Esophagus squamous epithelium (tissue), 5 donors: ENCODE data around the gene DLG2. TPM values are rescaled to one million over a fixed set of nuclear protein-coding genes. Genes with fewer than 3 reads are reported as not detected.

ENCODE experiments used
- DNase-seq: peaks from one replicate; lab custom pipeline; 2025; lab: John Stamatoyannopoulos, UW
- H3K27ac ChIP-seq, 4 donors: fragments of 200-600 bp; sonication (generic); one replicate each; pipeline ENCODE4 v1.5.1; 2016 to 2019; ENCODE audit warnings: mild to moderate bottlenecking in 1 of 4
- H3K27me3 ChIP-seq, 4 donors: fragments of 200-600 bp; sonication (generic); 1 replicate in 3 of 4; 2 replicates in 1 of 4; pipeline versions ENCODE4 v1.5.1 to v1.6.0; 2017 to 2021; ENCODE audit warnings: antibody characterized with exemption in 1 of 4
- H3K36me3 ChIP-seq, 3 donors: fragments of 200-600 bp; sonication (generic); one replicate each; pipeline ENCODE4 v1.5.1; 2016 to 2019
- H3K4me1 ChIP-seq, 3 donors: fragments of 200-600 bp; sonication (generic); one replicate each; pipeline ENCODE4 v1.5.1; 2017 to 2019
- H3K4me3 ChIP-seq, 4 donors: fragments of 200-600 bp; sonication (generic); 1 replicate in 3 of 4; 2 replicates in 1 of 4; pipeline ENCODE4 v1.5.1; 2016 to 2019; ENCODE audit warnings: mild to moderate bottlenecking in 2 of 4, moderate library complexity in 1 of 4
- H3K9me3 ChIP-seq, 3 donors: fragments of 200-600 bp; sonication (generic); one replicate each; pipeline ENCODE4 v1.5.1; 2016 to 2019
- CTCF ChIP-seq, 6 experiments: fragments of 450-650 bp in 4 of 6; fragments of 200-600 bp in 2 of 6; sonication (generic) in 2 of 6; IDR thresholded peaks; one replicate each; pipeline ENCODE4 v1.5.1; 2016 to 2019; ENCODE audit warnings: antibody characterized with exemption in 6 of 6, mild to moderate bottlenecking in 4 of 6, moderate library complexity in 4 of 6
- POLR2A ChIP-seq, 4 donors: fragments of 450-650 bp; IDR thresholded peaks; one replicate each; pipeline ENCODE4 v1.6.1; 2017; ENCODE audit warnings: antibody characterized with exemption in 4 of 4, mild to moderate bottlenecking in 4 of 4, moderate library complexity in 3 of 4
- WGBS, 2 donors: methylation state at CpG; one replicate each; pipeline ENCODE4 v1.1.5; 2018; 5-methylcytosine and 5-hydroxymethylcytosine counted together
- intact Hi-C: fragments of 100-400 bp; cut with DNase I; formaldehyde crosslinking; loops from one replicate; pipeline ENCODE4 v1.15.0; 2022
- total RNA-seq, 4 donors: library from RNA; depleted of rRNA; stranded (reverse); fragments of >200 nt; gene quantifications; one replicate each; pipeline ENCODE4 v1.1.0, GENCODE V29; 2016
- donor health status: DM: yes; HTN: yes; CAD: no.

The DLG2 gene
- total RNA-seq, 4 donors from 2014 or later, result 2.9 to 27.7 (median 12.6) TPM

- Histone ChIP-seq H3K27ac (no peak overlapping the region), H3K9me3 (no peaks in the 10 kb centered on the region), H3K4me1 (no peaks in the 10 kb centered on the region), H3K36me3 (no peaks in the 10 kb centered on the region), H3K4me3 (no peak overlapping the region), H3K27me3 (no peaks in the 10 kb centered on the region)
- intact Hi-C loops, result no loop called here
- TF ChIP-seq CTCF (IDR thresholded peaks at IDR 0.05), result no peak
- no peak for TF ChIP-seq POLR2A (IDR thresholded peaks at IDR 0.05)
- DNase-seq, result no peak
- WGBS, 2 donors, result 37 to 42% methylated on average over 3 of the region's 3 CpGs
These were observed 814.6 kb downstream of the DLG2 start for GRCh38 chr11:84812471-84812969.

GRCh38 chr11:84806354-84806753 lies 820.8 kb downstream of the DLG2 start:
- DNase-seq, result no peak
- WGBS, 2 donors, result 70 to 83% methylated on average over 2 of the region's 2 CpGs
- TF ChIP-seq POLR2A (IDR thresholded peaks at IDR 0.05) (no peak), CTCF (IDR thresholded peaks at IDR 0.05) (no peak)
- intact Hi-C loops, result no loop called here
- Histone ChIP-seq H3K9me3 (peaks cover 0 to 19% (median 8%) of the 10 kb centered on the region in 3 donors), H3K27ac (no peak overlapping the region), H3K36me3 (no peaks in the 10 kb centered on the region), H3K4me3 (no peak overlapping the region), H3K4me1 (no peaks in the 10 kb centered on the region), H3K27me3 (no peaks in the 10 kb centered on the region)

- Histone ChIP-seq H3K9me3 (peaks cover 0 to 19% (median 8%) of the 10 kb centered on the region in 3 donors), H3K4me1 (no peaks in the 10 kb centered on the region), H3K27me3 (no peaks in the 10 kb centered on the region), H3K4me3 (no peak overlapping the region), H3K36me3 (no peaks in the 10 kb centered on the region), H3K27ac (no peak overlapping the region)
- intact Hi-C loops, result no loop called here
- no peak for DNase-seq
- WGBS, 2 donors, result 15 to 21% methylated on average over 1 of the region's 1 CpG
- no peak for TF ChIP-seq CTCF (IDR thresholded peaks at IDR 0.05)
- no peak for TF ChIP-seq POLR2A (IDR thresholded peaks at IDR 0.05)
These were observed 823.1 kb downstream of the DLG2 start for GRCh38 chr11:84804041-84804440.

GRCh38 chr11:84800755-84801346 lies 826.3 kb downstream of the DLG2 start:
- no peaks in the 10 kb centered on the region for H3K36me3 ChIP-seq
- H3K4me3 ChIP-seq, result no peak overlapping the region
- H3K9me3 ChIP-seq, result peaks cover 0 to 8% (median 1%) of the 10 kb centered on the region in 3 donors
- no peak for DNase-seq
- no peak overlapping the region for H3K27ac ChIP-seq
- TF ChIP-seq POLR2A (IDR thresholded peaks at IDR 0.05) (no peak), CTCF (IDR thresholded peaks at IDR 0.05) (no peak)
- H3K27me3 ChIP-seq, result no peaks in the 10 kb centered on the region
- intact Hi-C loops, result no loop called here
- H3K4me1 ChIP-seq, result no peaks in the 10 kb centered on the region
- WGBS, 2 donors, result 79 to 86% methylated on average over 8 of the region's 8 CpGs

GRCh38 chr11:84799112-84799511 lies 828.0 kb downstream of the DLG2 start:
- no peaks in the 10 kb centered on the region for H3K36me3 ChIP-seq
- intact Hi-C loops, result no loop called here
- peaks cover 0 to 11% (median 0%) of the 10 kb centered on the region in 3 donors for H3K9me3 ChIP-seq
- H3K27me3 ChIP-seq, result no peaks in the 10 kb centered on the region
- WGBS, 2 donors, result 44 to 53% methylated on average over 2 to 3 of the region's 3 CpGs
- no peak overlapping the region for H3K27ac ChIP-seq
- no peaks in the 10 kb centered on the region for H3K4me1 ChIP-seq
- H3K4me3 ChIP-seq, result no peak overlapping the region
- DNase-seq, result no peak
- TF ChIP-seq POLR2A (IDR thresholded peaks at IDR 0.05) (no peak), CTCF (IDR thresholded peaks at IDR 0.05) (no peak)
